Ovary (tissue), 9 donors: ENCODE results near the gene MSI2. TPM values are rescaled to one million over a fixed set of nuclear protein-coding genes. Genes with fewer than 3 reads are reported as not detected.

Experiments
- DNase-seq, 5 donors: peaks; one replicate each; pipeline ENCODE4 v3.0.0-alpha.2; 2019 to 2020
- H3K27ac ChIP-seq, 2 donors: fragments of 200-600 bp; one replicate each; pipeline versions ENCODE4 v1.5.1 to v1.8.0; 2019 to 2022
- H3K27me3 ChIP-seq: fragments of 200-600 bp; one replicate; pipeline ENCODE4 v1.8.0; 2022
- H3K36me3 ChIP-seq: fragments of 200-600 bp; sonication (generic); one replicate; pipeline ENCODE4 v1.5.1; 2019
- H3K4me1 ChIP-seq: one replicate; pipeline ENCODE4 v1.8.1; 2013; ENCODE audit warnings: mild to moderate bottlenecking, moderate library complexity; ENCODE audit not compliant: insufficient read depth
- H3K4me3 ChIP-seq: fragments of 200-600 bp; sonication (generic); one replicate; pipeline ENCODE4 v1.5.1; 2017
- H3K9me3 ChIP-seq, 2 donors: fragments of 200-600 bp in 1 of 2; sonication (generic) in 1 of 2; one replicate each; pipeline versions ENCODE4 v1.5.1 to v1.8.1; 2013 to 2019; ENCODE audit warnings: mild to moderate bottlenecking in 1 of 2, moderate library complexity in 1 of 2
- CTCF ChIP-seq, 3 donors: fragments of 450-650 bp in 2 of 3; fragments of 200-600 bp in 1 of 3; IDR thresholded peaks; one replicate each; pipeline versions ENCODE4 v1.5.1 to v1.8.0; 2016 to 2022; ENCODE audit warnings: antibody characterized with exemption in 3 of 3, mild to moderate bottlenecking in 1 of 3
- EP300 ChIP-seq: sonication (generic); formaldehyde crosslinking; IDR thresholded peaks from one replicate; pipeline ENCODE4 v1.6.1; 2017; ENCODE audit warnings: antibody characterized with exemption
- POLR2A ChIP-seq: fragments of 450-650 bp; IDR thresholded peaks from one replicate; pipeline ENCODE4 v1.6.1; 2017; ENCODE audit warnings: antibody characterized with exemption, mild to moderate bottlenecking, moderate library complexity
- WGBS, 3 donors: extraction: QIAGEN DNeasy Blood & Tissue Kit in 1 of 3; methylation state at CpG; one replicate each; pipeline versions ENCODE4 v1.1.5 to v1.1.7; 2013 to 2017; 5-methylcytosine and 5-hydroxymethylcytosine counted together
- intact Hi-C, 4 donors: fragments of 100-400 bp; cut with DNase I; formaldehyde crosslinking; loops; one replicate each; pipeline versions ENCODE4 v1.11.0 to v1.15.1; 2022 to 2023
- polyA plus RNA-seq, 2 donors: library from polyadenylated mRNA; stranded (reverse); fragments of 200-250 nt in 1 of 2; fragments of 350-450 nt in 1 of 2; fragmentation: Illumina TruSeq in 1 of 2; extraction: RNeasy Lipid Tissue Mini Kit (QIAGEN cat#74804) in 1 of 2; gene quantifications; one replicate each; pipeline ENCODE4 v1.2.3, GENCODE V29; 2013 to 2014
- total RNA-seq, 7 donors: library from RNA; depleted of rRNA in 2 of 7; stranded (reverse); fragments of >200 nt in 2 of 7; fragmentation: NEBNext Ultra II Directional in 3 of 7; extraction: Animal tissue kit (Norgen Biotek cat#: 25700) in 3 of 7; gene quantifications; one replicate each; pipeline versions ENCODE4 v1.1.0 to v1.2.4, GENCODE V29; 2016 to 2023
- donor health status: DM: no; HTN: no; CAD: no; lungs with moderate emphysema.
- donor health status: DM: no; HTN: no; CAD: no.
- donor health status: Bipolar disorder and iron deficiency.
- donor health status: DM: yes; HTN: yes; CAD: no.
- donor health status: DM: no; HTN: no; CAD: no.
- donor health status: DM: yes; HTN: yes; CAD: no.

Gene MSI2
- total and polyA plus RNA-seq, 9 donors: 43.1 to 199 (median 120) TPM

- no peaks in the 10 kb centered on the region for H3K36me3 ChIP-seq
- no peaks in the 10 kb centered on the region for H3K9me3 ChIP-seq
- H3K4me1 ChIP-seq: peaks cover 4% of the 10 kb centered on the region
- no peak overlapping the region for H3K4me3 ChIP-seq
- DNase-seq: no peak
- TF ChIP-seq CTCF (IDR thresholded peaks at IDR 0.05): no peak
- TF ChIP-seq EP300: no peak
- no peak for TF ChIP-seq POLR2A
- intact Hi-C loops: no loop called here
- 86 to 88% (median 87%) methylated on average over 13 of the region's 13 CpGs for WGBS, 3 donors
- no peak overlapping the region for H3K27ac ChIP-seq
- H3K27me3 ChIP-seq: no peaks in the 10 kb centered on the region
These were observed 82.1 kb downstream of the MSI2 start for GRCh38 chr17:57338257-57338914.

GRCh38 chr17:57340160-57340981 is 84.0 kb downstream of the MSI2 start:
- no peak for DNase-seq
- H3K27me3 ChIP-seq: no peaks in the 10 kb centered on the region
- intact Hi-C loops: no loop called here
- H3K9me3 ChIP-seq: no peaks in the 10 kb centered on the region
- peaks cover 3% of the 10 kb centered on the region for H3K4me1 ChIP-seq
- H3K27ac ChIP-seq: no peak overlapping the region
- H3K4me3 ChIP-seq: no peak overlapping the region
- TF ChIP-seq POLR2A (no peak), EP300 (no peak), CTCF (IDR thresholded peaks at IDR 0.05) (no peak)
- WGBS, 3 donors: 86 to 90% (median 90%) methylated on average over 8 of the region's 8 CpGs
- no peaks in the 10 kb centered on the region for H3K36me3 ChIP-seq

GRCh38 chr17:57341611-57342540 is 85.6 kb downstream of the MSI2 start:
- TF ChIP-seq POLR2A (no peak), CTCF (IDR thresholded peaks at IDR 0.05) (no peak), EP300 (no peak)
- Histone ChIP-seq H3K27me3 (no peaks in the 10 kb centered on the region), H3K36me3 (no peaks in the 10 kb centered on the region), H3K27ac (no peak overlapping the region), H3K9me3 (no peaks in the 10 kb centered on the region), H3K4me1 (peaks cover 3% of the 10 kb centered on the region), H3K4me3 (no peak overlapping the region)
- no peak for DNase-seq
- WGBS, 3 donors: 56 to 72% (median 60%) methylated on average over 9 of the region's 9 CpGs
- intact Hi-C loops: no loop called here

- WGBS, 3 donors: 75 to 80% (median 80%) methylated on average over 4 of the region's 4 CpGs
- intact Hi-C loops: no loop called here
- Histone ChIP-seq H3K36me3 (no peaks in the 10 kb centered on the region), H3K4me1 (peaks cover 3% of the 10 kb centered on the region), H3K27me3 (no peaks in the 10 kb centered on the region), H3K4me3 (no peak overlapping the region), H3K27ac (no peak overlapping the region), H3K9me3 (no peaks in the 10 kb centered on the region)
- no peak for TF ChIP-seq POLR2A
- TF ChIP-seq CTCF (IDR thresholded peaks at IDR 0.05): no peak
- no peak for TF ChIP-seq EP300
- DNase-seq: no peak
These were observed 86.8 kb downstream of the MSI2 start for GRCh38 chr17:57342963-57343589.
